Pancreas (tissue), 10 donors: Measurements from ENCODE around the gene TBC1D20. TPM values are rescaled to one million over a fixed set of nuclear protein-coding genes. Genes with fewer than 3 reads are reported as not detected.

Source experiments
- ATAC-seq, 4 donors: fragments of 200-7000 bp; cut with Tn5 transposase; one replicate each; pipeline versions ENCODE4 v1.8.0 to v1.9.1; 2020; ENCODE audit warnings: mild to moderate bottlenecking in 4 of 4, moderate library complexity in 4 of 4
- DNase-seq, 6 donors: peaks; one replicate each; pipeline ENCODE4 v3.0.0-alpha.2; 2020
- FAIRE-seq: peaks from 2 replicates; lab custom pipeline; 2012; peaks lifted over from hg19 to GRCh38; lab: Jason Lieb, UNC
- H3K27ac ChIP-seq, 4 donors: fragments of 200-600 bp; sonication (generic); 1 replicate in 3 of 4; 2 replicates in 1 of 4; pipeline versions ENCODE4 v1.5.0 to v1.8.0; 2020
- H3K27me3 ChIP-seq, 4 donors: fragments of 200-600 bp; one replicate each; pipeline ENCODE4 v1.8.0; 2021
- H3K36me3 ChIP-seq, 3 donors: fragments of 200-600 bp; sonication (generic) in 1 of 3; one replicate each; pipeline versions ENCODE4 v1.5.0 to v1.8.0; 2020 to 2021
- H3K4me1 ChIP-seq, 3 donors: fragments of 200-600 bp; one replicate each; pipeline ENCODE4 v1.8.0; 2021
- H3K4me3 ChIP-seq, 4 donors: fragments of 200-600 bp; sonication (generic) in 2 of 4; one replicate each; pipeline versions ENCODE4 v1.5.0 to v1.8.0; 2020 to 2021
- H3K9me3 ChIP-seq, 4 donors: fragments of 200-600 bp; one replicate each; pipeline ENCODE4 v1.8.0; 2021
- WGBS, 2 donors: extraction: QIAGEN DNeasy Blood & Tissue Kit; methylation state at CpG; one replicate each; pipeline ENCODE4 v1.1.7; 2013; 5-methylcytosine and 5-hydroxymethylcytosine counted together
- intact Hi-C, 3 donors: fragments of 100-400 bp; cut with DNase I; formaldehyde crosslinking; loops; one replicate each; pipeline versions ENCODE4 v1.11.1 to v1.14.2; 2022
- polyA plus RNA-seq, 2 donors: library from polyadenylated mRNA; stranded (reverse); fragments of 200-250 nt; gene quantifications; one replicate each; pipeline ENCODE4 v1.2.3, GENCODE V29; 2013
- total RNA-seq, 6 donors: library from RNA; stranded (reverse); fragmentation: NEBNext Ultra II Directional in 4 of 6; extraction: Animal tissue kit (Norgen Biotek cat#: 25700) in 4 of 6; gene quantifications; one replicate each; pipeline versions ENCODE4 v1.2.1 to v1.2.4, GENCODE V29; 2021 to 2023
- TF ChIP-seq, protein P1 (sequence below), 4 donors: fragments of 200-600 bp; sonication (generic) in 3 of 4; IDR thresholded peaks; one replicate each; pipeline versions ENCODE4 v1.5.0 to v1.8.0; 2021; ENCODE audit warnings: antibody characterized with exemption in 4 of 4
- donor health status: healthy with polysubstance abuse.
- donor health status: DM: no; HTN: no; CAD: no; lungs with moderate emphysema.
- donor health status: DM: no; HTN: no; CAD: no.
- donor health status: control.
- donor health status: control.
- donor health status: Bipolar disorder and iron deficiency.
- donor health status: DM: yes; HTN: yes; CAD: no.
- donor health status: DM: no; HTN: no; CAD: no.
- donor health status: DM: no; HTN: no; CAD: no.
- donor health status: DM: yes; HTN: yes; CAD: no.

The TBC1D20 gene
- total and polyA plus RNA-seq, 8 donors: 11.1 to 21.4 (median 12.9) TPM

DNA sequence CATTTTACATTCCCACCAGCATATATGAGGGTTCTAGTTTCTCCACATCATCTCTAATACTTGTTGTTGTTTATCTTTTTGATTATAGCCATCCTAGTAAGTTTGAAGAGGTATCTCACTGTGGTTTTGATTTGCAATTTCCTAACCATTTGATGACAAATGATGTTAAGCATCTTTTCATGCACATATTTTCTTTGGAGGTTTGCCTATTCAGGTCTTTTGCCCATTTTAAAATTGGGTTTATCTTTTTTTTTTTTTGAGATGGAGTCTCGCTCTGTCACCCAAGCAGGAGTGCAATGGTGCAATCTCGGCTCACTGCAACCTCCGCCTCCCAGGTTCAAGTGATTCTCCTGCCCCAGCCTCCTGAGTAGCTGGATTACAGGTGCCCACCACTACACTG, 50.3 kb downstream of the TBC1D20 start:
- 88 to 100% methylated on average over 3 of the region's 3 CpGs for WGBS, 2 donors
- Histone ChIP-seq H3K4me3 (no peak overlapping the region), H3K36me3 (peaks cover 0 to 7% (median 0%) of the 10 kb centered on the region in 3 donors), H3K27ac (no peak overlapping the region), H3K9me3 (no peaks in the 10 kb centered on the region), H3K27me3 (no peaks in the 10 kb centered on the region), H3K4me1 (peaks cover 0 to 12% (median 8%) of the 10 kb centered on the region in 3 donors)
- intact Hi-C loops: no loop called here
- ATAC-seq: no peak
- FAIRE-seq: no peak
- TF ChIP-seq, protein P1, sequence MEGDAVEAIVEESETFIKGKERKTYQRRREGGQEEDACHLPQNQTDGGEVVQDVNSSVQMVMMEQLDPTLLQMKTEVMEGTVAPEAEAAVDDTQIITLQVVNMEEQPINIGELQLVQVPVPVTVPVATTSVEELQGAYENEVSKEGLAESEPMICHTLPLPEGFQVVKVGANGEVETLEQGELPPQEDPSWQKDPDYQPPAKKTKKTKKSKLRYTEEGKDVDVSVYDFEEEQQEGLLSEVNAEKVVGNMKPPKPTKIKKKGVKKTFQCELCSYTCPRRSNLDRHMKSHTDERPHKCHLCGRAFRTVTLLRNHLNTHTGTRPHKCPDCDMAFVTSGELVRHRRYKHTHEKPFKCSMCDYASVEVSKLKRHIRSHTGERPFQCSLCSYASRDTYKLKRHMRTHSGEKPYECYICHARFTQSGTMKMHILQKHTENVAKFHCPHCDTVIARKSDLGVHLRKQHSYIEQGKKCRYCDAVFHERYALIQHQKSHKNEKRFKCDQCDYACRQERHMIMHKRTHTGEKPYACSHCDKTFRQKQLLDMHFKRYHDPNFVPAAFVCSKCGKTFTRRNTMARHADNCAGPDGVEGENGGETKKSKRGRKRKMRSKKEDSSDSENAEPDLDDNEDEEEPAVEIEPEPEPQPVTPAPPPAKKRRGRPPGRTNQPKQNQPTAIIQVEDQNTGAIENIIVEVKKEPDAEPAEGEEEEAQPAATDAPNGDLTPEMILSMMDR (IDR thresholded peaks at IDR 0.05): no peak
- DNase-seq: no peak

DNA sequence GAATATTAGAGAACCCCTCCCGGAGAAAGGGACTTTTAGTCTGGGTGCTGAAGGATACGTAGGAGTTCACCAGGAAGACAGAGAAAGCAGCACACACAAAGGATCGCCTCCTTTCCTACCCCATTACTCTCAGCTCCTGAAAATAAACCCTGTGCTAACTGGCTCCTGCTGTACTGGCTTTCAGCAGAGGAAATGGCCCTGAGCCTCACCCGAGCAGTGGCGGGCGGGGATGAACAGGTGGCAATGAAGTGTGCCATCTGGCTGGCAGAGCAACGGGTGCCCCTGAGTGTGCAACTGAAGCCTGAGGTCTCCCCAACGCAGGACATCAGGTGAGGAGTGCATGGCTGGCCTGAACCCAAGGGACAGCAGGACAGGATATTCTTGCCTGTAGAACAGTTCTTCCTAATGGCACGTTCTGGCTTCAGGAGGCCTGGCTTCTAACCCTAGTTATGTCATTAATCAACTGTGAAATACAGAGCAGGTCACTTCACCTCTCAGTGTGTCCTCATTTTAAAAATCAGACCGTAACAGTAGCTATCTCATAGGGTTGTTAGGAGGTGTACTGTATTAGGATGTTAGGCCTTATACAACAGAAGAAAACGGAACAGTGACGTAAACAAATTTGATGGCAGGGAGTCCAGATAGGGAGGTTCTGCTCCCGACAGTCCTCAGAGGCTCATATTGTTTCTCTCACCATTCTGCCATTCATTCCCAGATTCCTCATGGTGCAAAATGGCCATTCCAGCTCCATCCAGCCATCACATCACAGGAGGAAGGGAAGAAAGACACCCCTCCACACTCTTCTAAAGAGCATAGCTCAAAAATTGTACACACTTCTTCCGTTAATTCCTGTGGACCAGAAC, 52.4 kb downstream of the TBC1D20 start:
- H3K4me1 ChIP-seq: peaks cover 0 to 14% (median 8%) of the 10 kb centered on the region in 3 donors
- no peak for ATAC-seq
- H3K36me3 ChIP-seq: peaks cover 0 to 7% (median 0%) of the 10 kb centered on the region in 3 donors
- TF ChIP-seq, protein P1 (IDR thresholded peaks at IDR 0.05): no peak
- no peaks in the 10 kb centered on the region for H3K27me3 ChIP-seq
- intact Hi-C loops: no loop called here
- peak overlapping the region in 1 of 4 donors; percentile 12 for H3K27ac ChIP-seq
- DNase-seq: peak in 1 of 6 donors; percentile 53
- no peaks in the 10 kb centered on the region for H3K9me3 ChIP-seq
- FAIRE-seq: no peak
- WGBS, 2 donors: 61 to 67% methylated on average over 14 of the region's 14 CpGs
- peak overlapping the region in 2 of 4 donors; percentile 59 to 99 for H3K4me3 ChIP-seq

DNA sequence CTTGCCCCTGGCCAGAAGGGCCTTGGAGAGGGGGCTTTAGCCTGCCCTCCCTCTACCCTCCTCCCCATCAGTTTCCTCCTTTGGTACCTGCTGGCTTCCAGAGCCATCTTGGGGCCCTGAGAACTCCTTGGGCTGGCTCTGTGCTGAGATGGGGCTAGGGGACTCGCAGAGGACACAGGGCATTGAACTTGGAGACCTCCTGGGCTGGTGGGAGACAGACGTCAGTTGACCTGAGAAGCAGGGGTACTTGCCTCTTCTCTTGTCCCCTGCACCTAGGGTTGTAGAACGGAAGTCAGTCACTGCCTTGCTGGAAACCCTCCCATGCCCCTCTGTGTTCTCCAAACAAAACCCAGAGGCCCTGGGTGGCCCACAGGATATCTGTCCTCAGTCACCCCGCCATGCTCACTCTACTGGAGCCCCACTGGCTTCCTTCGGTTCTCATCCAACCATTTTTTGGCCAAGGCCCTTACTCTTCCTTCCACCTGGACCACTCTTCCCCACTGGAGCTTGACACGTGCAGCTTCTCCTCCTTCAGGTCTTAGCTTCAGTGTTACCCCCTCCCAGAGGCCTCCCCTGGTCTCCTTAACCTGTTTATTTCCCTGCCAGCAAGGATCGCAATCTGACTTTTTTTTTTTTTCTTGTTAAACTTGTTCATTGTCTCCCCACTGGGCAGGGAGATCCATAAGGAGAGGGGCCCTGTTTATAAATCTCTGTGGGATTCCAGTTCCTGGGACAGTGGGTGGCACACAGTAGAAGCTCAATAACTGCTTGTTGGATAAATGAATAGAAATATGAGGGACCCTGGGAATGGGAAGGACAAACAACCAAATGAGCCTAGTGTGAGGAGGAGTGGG, 53.3 kb downstream of the TBC1D20 start:
- intact Hi-C loops: no loop called here

DNA sequence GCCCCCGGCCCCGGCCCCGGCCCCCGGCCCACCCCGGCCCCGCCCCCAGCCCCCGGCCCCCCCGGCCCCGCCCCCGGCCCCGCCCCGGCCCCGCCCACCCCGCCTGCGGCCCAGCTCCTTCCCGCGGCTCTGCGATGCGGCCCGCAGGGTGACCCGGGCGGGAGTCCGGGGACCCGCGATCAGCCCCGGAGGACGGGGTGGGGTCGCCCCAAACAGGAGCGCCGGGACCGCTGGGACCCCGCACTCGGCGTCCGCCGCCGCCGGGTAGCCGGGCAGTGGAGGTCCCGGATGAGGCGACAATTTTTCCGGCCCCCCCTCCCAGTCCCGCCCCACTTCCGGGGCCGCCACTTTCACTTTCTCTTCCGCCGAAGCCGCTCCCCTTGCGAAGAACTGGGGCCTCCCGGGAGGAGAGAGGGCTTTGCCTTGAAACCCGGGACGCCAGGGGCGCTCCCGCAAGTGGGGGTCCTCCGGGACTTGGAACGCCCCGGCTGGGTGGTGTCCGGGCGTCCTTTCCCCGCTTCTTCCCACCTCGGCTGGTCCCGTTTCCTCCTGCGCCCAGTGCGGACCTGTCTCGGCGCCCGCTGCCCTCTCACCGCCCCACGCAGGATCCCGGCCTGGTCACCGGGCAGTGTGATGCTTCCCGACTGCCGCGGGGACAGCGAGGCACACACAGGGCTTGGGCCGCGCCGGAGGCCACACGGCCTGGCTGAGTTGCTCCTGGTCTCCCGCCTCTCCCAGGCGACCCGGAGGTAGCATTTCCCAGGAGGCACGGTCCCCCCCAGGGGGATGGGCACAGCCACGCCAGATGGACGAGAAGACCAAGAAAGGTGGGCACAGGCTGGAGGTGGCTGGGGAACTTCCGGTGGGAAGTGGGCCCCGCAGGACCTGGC, 54.1 kb downstream of the TBC1D20 start, which contains the start of gene RBCK1:
Gene RBCK1, plus strand, starts transcription at position 347 of the 890 bp plus-strand sequence. Its CDS starts 459 bp downstream, at position 806.
- DNase-seq: peak; percentile 87 to 93 (median 88)
- intact Hi-C loops: no loop called here
- TF ChIP-seq, protein P1 (IDR thresholded peaks at IDR 0.05): no peak
- Histone ChIP-seq H3K27ac (peak within 1 kb of the TSS; percentile 77 to 90 (median 86)), H3K27me3 (no peaks in the 10 kb centered on the region), H3K9me3 (no peaks in the 10 kb centered on the region), H3K4me3 (peak within 1 kb of the TSS; percentile 59 to 100 (median 86)), H3K4me1 (peaks cover 0 to 14% (median 8%) of the 10 kb centered on the region in 3 donors), H3K36me3 (peaks cover 0 to 7% (median 0%) of the 10 kb centered on the region in 3 donors)
- 0% methylated on average over 42 to 80 of the region's 87 CpGs for WGBS, 2 donors
- no peak for FAIRE-seq
- ATAC-seq: peak; percentile 89 to 94 (median 90)

More for the DNA sequence above, 53.3 kb downstream of the TBC1D20 start:
- H3K27ac ChIP-seq: peak overlapping the region; percentile 77 to 90 (median 86)
- peak in 2 of 4 donors; percentile 1 to 4 for ATAC-seq
- DNase-seq: peak in 1 of 6 donors; percentile 49
- peak overlapping the region; percentile 59 to 100 (median 86) for H3K4me3 ChIP-seq
- H3K27me3 ChIP-seq: no peaks in the 10 kb centered on the region
- WGBS, 2 donors: 6 to 10% methylated on average over 7 of the region's 7 CpGs
- no peaks in the 10 kb centered on the region for H3K9me3 ChIP-seq
- TF ChIP-seq, protein P1 (IDR thresholded peaks at IDR 0.05): no peak
- H3K4me1 ChIP-seq: peaks cover 0 to 14% (median 8%) of the 10 kb centered on the region in 3 donors
- FAIRE-seq: no peak
- peaks cover 0 to 7% (median 0%) of the 10 kb centered on the region in 3 donors for H3K36me3 ChIP-seq
